Measurements from ENCODE around the gene CCDC106.

CCDC106 gene

DNA sequence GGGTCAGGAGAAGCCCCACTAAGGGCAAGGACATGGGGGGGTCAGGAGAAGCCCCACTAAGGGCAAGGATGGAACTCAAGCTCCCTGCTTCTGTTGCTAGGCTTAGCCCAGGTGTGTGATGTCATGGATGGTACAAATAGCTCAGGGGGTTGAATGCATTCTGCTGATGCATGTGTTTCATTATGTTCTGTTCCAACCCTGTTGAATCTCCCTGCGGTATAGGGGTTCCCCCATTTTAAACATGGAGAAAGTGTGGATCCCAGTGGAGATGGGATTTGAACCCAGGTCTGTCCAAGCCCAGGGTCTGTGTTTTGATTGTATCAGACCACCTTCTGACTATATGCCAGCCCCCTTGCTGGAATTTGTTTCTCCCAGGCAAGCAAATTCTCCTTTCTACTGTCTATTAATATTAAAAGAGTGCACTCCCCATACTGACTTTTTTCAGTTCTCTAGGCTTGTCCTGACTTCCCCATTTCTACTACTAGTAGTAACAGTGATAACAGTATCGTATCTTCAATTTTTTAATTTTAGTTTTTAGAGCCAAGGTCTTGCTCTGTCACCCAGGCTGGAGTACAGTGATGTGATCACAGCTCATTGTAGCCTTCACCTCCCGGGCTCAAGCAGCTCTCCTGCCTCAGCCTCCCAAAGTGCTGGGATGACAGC is 35.9 kb upstream of the CCDC106 start:
- no peaks in the 10 kb centered on the region for H3F3A ChIP-seq (ENCODE audit: low read depth)
- H3K79me2 ChIP-seq (ENCODE audit: insufficient read depth, low read length) = peaks cover 45% of the 10 kb centered on the region
- H3K4me1 ChIP-seq (ENCODE audit: insufficient read depth, low read length, poor library complexity, severe bottlenecking) = peaks cover 11% of the 10 kb centered on the region
- H3K4me2 ChIP-seq (ENCODE audit: low read depth, low read length, poor library complexity, severe bottlenecking) = no peak overlapping the region
- peaks cover 21% of the 10 kb centered on the region for H4K20me1 ChIP-seq (ENCODE audit: insufficient read depth, low read length, poor library complexity, severe bottlenecking)
- H3K9me3 ChIP-seq (ENCODE audit: insufficient read depth, low read depth, low read length) = no peaks in the 10 kb centered on the region
- H3K9me2 ChIP-seq (replicated peaks; ENCODE audit: low read depth, low read length) = no peaks in the 10 kb centered on the region
- no peak overlapping the region for H2AFZ ChIP-seq (ENCODE audit: low read length)
- no peak for TF ChIP-seq EZH2phosphoT487 (IDR thresholded peaks at IDR 0.05; ENCODE audit: borderline replicate concordance)
- TF ChIP-seq, protein P1, sequence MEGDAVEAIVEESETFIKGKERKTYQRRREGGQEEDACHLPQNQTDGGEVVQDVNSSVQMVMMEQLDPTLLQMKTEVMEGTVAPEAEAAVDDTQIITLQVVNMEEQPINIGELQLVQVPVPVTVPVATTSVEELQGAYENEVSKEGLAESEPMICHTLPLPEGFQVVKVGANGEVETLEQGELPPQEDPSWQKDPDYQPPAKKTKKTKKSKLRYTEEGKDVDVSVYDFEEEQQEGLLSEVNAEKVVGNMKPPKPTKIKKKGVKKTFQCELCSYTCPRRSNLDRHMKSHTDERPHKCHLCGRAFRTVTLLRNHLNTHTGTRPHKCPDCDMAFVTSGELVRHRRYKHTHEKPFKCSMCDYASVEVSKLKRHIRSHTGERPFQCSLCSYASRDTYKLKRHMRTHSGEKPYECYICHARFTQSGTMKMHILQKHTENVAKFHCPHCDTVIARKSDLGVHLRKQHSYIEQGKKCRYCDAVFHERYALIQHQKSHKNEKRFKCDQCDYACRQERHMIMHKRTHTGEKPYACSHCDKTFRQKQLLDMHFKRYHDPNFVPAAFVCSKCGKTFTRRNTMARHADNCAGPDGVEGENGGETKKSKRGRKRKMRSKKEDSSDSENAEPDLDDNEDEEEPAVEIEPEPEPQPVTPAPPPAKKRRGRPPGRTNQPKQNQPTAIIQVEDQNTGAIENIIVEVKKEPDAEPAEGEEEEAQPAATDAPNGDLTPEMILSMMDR (conservative IDR thresholded peaks at IDR 0.05; ENCODE audit: low read length) = no peak
- peaks cover 8% of the 10 kb centered on the region; the same call in 1 of the 2 replicates for H3K36me3 ChIP-seq (ENCODE audit: insufficient read depth, low read length)
- no peaks in the 10 kb centered on the region for H3K27me3 ChIP-seq (ENCODE audit: insufficient read depth, low read length, poor library complexity, severe bottlenecking)
- H3K4me3 ChIP-seq (ENCODE audit: low read length, poor library complexity, severe bottlenecking) = no peak overlapping the region
- H3K9ac ChIP-seq (ENCODE audit: low read depth, low read length, poor library complexity, severe bottlenecking) = peak overlapping the region; percentile 12

DNA sequence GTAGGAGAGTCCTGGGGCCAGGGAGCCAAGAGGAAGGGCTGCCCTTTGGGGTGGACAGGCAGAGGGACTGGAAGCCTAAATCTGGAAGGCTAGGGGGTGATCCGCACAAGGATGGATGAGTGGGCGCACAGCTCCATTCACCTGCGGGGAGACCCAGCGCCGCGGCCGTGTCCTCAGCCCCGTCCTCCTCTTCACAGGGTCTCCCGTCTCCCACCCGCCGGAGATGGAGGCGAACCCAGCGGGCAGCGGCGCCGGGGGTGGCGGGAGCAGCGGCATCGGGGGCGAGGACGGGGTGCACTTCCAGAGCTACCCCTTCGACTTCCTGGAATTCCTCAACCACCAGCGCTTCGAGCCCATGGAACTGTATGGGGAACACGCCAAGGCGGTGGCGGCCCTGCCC is 34.6 kb upstream of the CCDC106 start:
- no peak overlapping the region for H3K9ac ChIP-seq (ENCODE audit: low read depth, low read length, poor library complexity, severe bottlenecking)
- H3K4me3 ChIP-seq (ENCODE audit: low read length, poor library complexity, severe bottlenecking) = no peak overlapping the region
- peaks cover 33% of the 10 kb centered on the region for H3K79me2 ChIP-seq (ENCODE audit: insufficient read depth, low read length)
- TF ChIP-seq, protein P1 (conservative IDR thresholded peaks at IDR 0.05; ENCODE audit: low read length) = no peak
- TF ChIP-seq EZH2phosphoT487 (IDR thresholded peaks at IDR 0.05; ENCODE audit: borderline replicate concordance) = no peak
- peaks cover 14% of the 10 kb centered on the region; the same call in 1 of the 2 replicates for H3K36me3 ChIP-seq (ENCODE audit: insufficient read depth, low read length)
- H3K4me2 ChIP-seq (ENCODE audit: low read depth, low read length, poor library complexity, severe bottlenecking) = no peak overlapping the region
- peaks cover 5% of the 10 kb centered on the region for H3K4me1 ChIP-seq (ENCODE audit: insufficient read depth, low read length, poor library complexity, severe bottlenecking)
- H3K9me2 ChIP-seq (replicated peaks; ENCODE audit: low read depth, low read length) = no peaks in the 10 kb centered on the region
- peaks cover 14% of the 10 kb centered on the region for H4K20me1 ChIP-seq (ENCODE audit: insufficient read depth, low read length, poor library complexity, severe bottlenecking)
- no peaks in the 10 kb centered on the region for H3K9me3 ChIP-seq (ENCODE audit: insufficient read depth, low read depth, low read length)
- H3F3A ChIP-seq (ENCODE audit: low read depth) = no peaks in the 10 kb centered on the region
- no peaks in the 10 kb centered on the region for H3K27me3 ChIP-seq (ENCODE audit: insufficient read depth, low read length, poor library complexity, severe bottlenecking)
- no peak overlapping the region for H2AFZ ChIP-seq (ENCODE audit: low read length)

DNA sequence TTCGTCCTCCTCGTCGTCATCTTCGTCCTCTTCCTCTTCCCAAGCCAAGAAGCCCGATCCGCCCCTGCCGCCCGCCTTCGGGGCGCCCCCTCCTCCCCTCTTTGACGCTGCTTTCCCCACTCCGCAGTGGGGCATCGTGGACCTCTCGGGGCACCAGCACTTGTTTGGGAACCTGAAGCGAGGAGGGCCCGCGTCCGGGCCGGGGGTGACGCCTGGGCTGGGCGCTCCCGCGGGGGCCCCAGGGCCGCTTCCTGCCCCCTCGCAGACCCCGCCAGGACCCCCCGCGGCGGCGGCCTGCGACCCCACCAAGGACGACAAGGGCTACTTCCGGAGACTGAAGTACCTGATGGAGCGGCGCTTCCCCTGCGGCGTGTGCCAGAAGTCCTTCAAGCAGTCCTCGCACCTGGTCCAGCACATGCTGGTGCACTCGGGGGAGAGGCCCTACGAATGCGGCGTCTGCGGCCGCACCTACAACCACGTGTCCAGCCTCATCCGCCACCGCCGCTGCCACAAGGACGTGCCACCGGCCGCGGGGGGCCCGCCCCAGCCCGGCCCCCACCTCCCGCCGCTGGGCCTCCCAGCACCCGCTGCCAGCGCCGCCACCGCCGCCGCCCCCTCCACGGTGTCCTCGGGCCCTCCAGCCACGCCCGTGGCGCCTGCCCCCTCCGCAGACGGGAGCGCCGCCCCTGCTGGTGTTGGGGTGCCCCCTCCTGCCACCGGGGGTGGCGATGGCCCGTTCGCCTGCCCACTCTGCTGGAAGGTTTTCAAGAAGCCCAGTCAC is 33.9 kb upstream of the CCDC106 start:
- Histone ChIP-seq H3K9me3 (ENCODE audit: insufficient read depth, low read depth, low read length) (no peaks in the 10 kb centered on the region), H3F3A (ENCODE audit: low read depth) (no peaks in the 10 kb centered on the region), H3K9me2 (replicated peaks; ENCODE audit: low read depth, low read length) (no peaks in the 10 kb centered on the region), H3K79me2 (ENCODE audit: insufficient read depth, low read length) (peaks cover 26% of the 10 kb centered on the region), H3K36me3 (ENCODE audit: insufficient read depth, low read length) (peaks cover 14% of the 10 kb centered on the region; the same call in 1 of the 2 replicates), H4K20me1 (ENCODE audit: insufficient read depth, low read length, poor library complexity, severe bottlenecking) (peaks cover 13% of the 10 kb centered on the region), H3K27me3 (ENCODE audit: insufficient read depth, low read length, poor library complexity, severe bottlenecking) (no peaks in the 10 kb centered on the region), H3K4me1 (ENCODE audit: insufficient read depth, low read length, poor library complexity, severe bottlenecking) (peaks cover 2% of the 10 kb centered on the region), H3K4me3 (ENCODE audit: low read length, poor library complexity, severe bottlenecking) (no peak overlapping the region), H2AFZ (ENCODE audit: low read length) (no peak overlapping the region), H3K4me2 (ENCODE audit: low read depth, low read length, poor library complexity, severe bottlenecking) (no peak overlapping the region), H3K9ac (ENCODE audit: low read depth, low read length, poor library complexity, severe bottlenecking) (no peak overlapping the region)
- no peak for TF ChIP-seq EZH2phosphoT487 (IDR thresholded peaks at IDR 0.05; ENCODE audit: borderline replicate concordance)
- TF ChIP-seq, protein P1 (conservative IDR thresholded peaks at IDR 0.05; ENCODE audit: low read length) = no peak

All from Loucy (cell line).